ENCODE results near the gene IGFBP2. TPM values are rescaled to one million over a fixed set of nuclear protein-coding genes. Genes with fewer than 3 reads are reported as not detected.

The IGFBP2 gene, protein sequence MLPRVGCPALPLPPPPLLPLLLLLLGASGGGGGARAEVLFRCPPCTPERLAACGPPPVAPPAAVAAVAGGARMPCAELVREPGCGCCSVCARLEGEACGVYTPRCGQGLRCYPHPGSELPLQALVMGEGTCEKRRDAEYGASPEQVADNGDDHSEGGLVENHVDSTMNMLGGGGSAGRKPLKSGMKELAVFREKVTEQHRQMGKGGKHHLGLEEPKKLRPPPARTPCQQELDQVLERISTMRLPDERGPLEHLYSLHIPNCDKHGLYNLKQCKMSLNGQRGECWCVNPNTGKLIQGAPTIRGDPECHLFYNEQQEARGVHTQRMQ
- total RNA-seq, result 10 to 100 TPM in 3 of 4 donors, 1 to 10 TPM in 1; 9.4 to 25.5 (median 14.7) TPM
- 10 to 100 TPM in 2 of 3 donors, 1 to 10 TPM in 1; 8.2 to 33.2 (median 10.0) TPM for polyA plus RNA-seq
- long read RNA-seq, donor 1, transcript IGFBP2-201 (4 exons, 1,439 nt), result major isoform, 24 of 26 reads
- long read RNA-seq, donor 1, partial matches to known transcripts, result 0 of 26 reads
- long read RNA-seq, donor 1, other reads (novel, unspliced or antisense), result 2 of 26 reads
- long read RNA-seq, donor 2, transcript IGFBP2-201 (4 exons, 1,439 nt), result major isoform, 63 of 64 reads
- long read RNA-seq, donor 2, partial matches to known transcripts, result 0 of 64 reads
- long read RNA-seq, donor 2, other reads (novel, unspliced or antisense), result 1 of 64 reads

DNA sequence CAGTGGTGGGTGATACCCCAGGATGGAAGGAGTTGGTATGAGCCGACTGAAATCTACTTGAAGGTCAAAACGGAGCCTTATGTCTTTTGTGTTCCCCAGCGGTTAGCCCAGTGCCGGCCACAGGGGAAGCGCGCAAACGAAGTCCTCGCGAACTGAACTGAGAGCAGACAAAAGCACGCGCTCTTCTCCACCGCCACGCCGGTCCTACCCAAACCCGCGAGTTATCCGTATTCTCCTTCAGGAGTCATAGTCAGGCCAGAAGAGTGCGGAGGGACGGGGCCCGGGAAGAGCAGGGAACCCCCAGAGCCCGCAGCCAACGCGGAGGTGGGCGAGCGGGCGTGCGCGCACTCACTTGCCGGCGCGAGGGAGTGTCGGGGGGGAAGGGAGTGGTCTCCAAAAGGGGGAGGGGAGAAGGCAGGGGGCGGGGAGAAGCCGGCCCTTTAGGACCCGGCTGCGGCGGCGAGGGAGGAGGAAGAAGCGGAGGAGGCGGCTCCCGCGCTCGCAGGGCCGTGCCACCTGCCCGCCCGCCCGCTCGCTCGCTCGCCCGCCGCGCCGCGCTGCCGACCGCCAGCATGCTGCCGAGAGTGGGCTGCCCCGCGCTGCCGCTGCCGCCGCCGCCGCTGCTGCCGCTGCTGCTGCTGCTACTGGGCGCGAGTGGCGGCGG, at the start of gene IGFBP2:
Gene IGFBP2 (plus strand): TSS at position 469 of the 664 bp plus-strand sequence. CDS start 104 bp downstream, at position 573.
- 1 to 4% (median 2%) methylated on average over 20 to 70 of the region's 70 CpGs for WGBS, 3 donors
- peak in 1 of 2 donors; percentile 30 for DNase-seq
- H3K4me3 ChIP-seq, result peak within 1 kb of the TSS; percentile 70
- H3K27ac ChIP-seq, result no peak within 1 kb of the TSS
- H3K9me3 ChIP-seq, result no peaks in the 10 kb centered on the region
- ATAC-seq, result peak; percentile 30 to 48 (median 34)
- intact Hi-C loops (cut with DNase I), result no loop called here
- peaks cover 4% of the 10 kb centered on the region for H3K4me1 ChIP-seq
- H3K27me3 ChIP-seq (ENCODE audit: insufficient read depth in 3 of 3, low read length in 2 of 3), result peaks cover 0 to 43% (median 12%) of the 10 kb centered on the region in 3 donors
- TF ChIP-seq, protein P1, sequence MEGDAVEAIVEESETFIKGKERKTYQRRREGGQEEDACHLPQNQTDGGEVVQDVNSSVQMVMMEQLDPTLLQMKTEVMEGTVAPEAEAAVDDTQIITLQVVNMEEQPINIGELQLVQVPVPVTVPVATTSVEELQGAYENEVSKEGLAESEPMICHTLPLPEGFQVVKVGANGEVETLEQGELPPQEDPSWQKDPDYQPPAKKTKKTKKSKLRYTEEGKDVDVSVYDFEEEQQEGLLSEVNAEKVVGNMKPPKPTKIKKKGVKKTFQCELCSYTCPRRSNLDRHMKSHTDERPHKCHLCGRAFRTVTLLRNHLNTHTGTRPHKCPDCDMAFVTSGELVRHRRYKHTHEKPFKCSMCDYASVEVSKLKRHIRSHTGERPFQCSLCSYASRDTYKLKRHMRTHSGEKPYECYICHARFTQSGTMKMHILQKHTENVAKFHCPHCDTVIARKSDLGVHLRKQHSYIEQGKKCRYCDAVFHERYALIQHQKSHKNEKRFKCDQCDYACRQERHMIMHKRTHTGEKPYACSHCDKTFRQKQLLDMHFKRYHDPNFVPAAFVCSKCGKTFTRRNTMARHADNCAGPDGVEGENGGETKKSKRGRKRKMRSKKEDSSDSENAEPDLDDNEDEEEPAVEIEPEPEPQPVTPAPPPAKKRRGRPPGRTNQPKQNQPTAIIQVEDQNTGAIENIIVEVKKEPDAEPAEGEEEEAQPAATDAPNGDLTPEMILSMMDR (IDR thresholded peaks at IDR 0.05), result no peak
- no peaks in the 10 kb centered on the region for H3K36me3 ChIP-seq (ENCODE audit: insufficient read depth in 1 of 2, low read depth in 1 of 2)

DNA sequence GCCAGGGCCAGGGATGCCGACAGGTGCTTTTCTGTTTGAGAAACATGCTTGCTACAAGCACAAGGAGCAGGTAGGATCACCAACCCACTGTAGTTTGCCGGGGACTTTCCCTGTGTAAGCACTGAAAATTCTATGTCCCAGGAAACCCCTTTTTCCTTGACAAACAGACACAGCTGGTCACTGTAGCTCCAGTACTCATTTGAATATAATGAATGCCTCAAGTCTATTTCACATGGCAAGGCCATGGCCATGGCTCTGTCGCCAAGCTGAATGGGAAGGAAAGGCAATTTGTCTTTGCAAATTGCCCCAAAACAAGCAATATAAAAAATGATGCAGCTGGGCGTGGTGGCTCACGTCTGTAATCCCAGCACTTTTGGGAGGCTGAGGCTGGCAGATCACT, 49.6 kb upstream of the IGFBP2 start:
- Histone ChIP-seq H3K27me3 (ENCODE audit: insufficient read depth in 3 of 3, low read length in 2 of 3) (peaks cover 0 to 6% (median 0%) of the 10 kb centered on the region in 3 donors), H3K4me3 (no peak overlapping the region), H3K4me1 (no peaks in the 10 kb centered on the region), H3K27ac (no peak overlapping the region), H3K9me3 (no peaks in the 10 kb centered on the region), H3K36me3 (ENCODE audit: insufficient read depth in 1 of 2, low read depth in 1 of 2) (no peaks in the 10 kb centered on the region)
- 58 to 71% (median 69%) methylated on average over 5 of the region's 5 CpGs for WGBS, 3 donors
- intact Hi-C loops (cut with DNase I), result no loop called here
- DNase-seq, result no peak
- TF ChIP-seq, protein P1 (IDR thresholded peaks at IDR 0.05), result no peak
- no peak for ATAC-seq

DNA sequence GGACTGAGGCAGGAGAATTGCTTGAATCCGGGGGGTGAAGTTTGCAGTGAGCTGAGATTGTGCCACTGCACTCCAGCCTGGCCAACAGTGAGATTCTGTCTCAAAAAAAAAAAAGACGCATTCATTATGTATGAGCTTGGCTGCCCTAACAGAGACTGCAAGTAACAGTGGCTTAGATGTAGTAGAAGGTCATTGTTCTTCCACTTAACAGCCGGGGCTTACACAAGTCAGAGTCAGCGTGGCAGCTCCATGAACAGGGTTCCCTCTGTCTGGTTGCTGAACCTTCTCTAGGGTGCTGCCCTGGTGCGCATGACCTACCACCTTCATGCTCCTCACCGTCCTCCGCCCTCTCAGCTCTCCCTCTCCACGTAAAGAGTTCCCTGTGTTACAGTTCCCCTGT, 49.1 kb upstream of the IGFBP2 start:
- no peaks in the 10 kb centered on the region for H3K4me1 ChIP-seq
- H3K27ac ChIP-seq, result no peak overlapping the region
- H3K4me3 ChIP-seq, result no peak overlapping the region
- WGBS, 3 donors, result 66 to 81% (median 76%) methylated on average over 8 of the region's 8 CpGs
- H3K27me3 ChIP-seq (ENCODE audit: insufficient read depth in 3 of 3, low read length in 2 of 3), result peaks cover 0 to 6% (median 0%) of the 10 kb centered on the region in 3 donors
- TF ChIP-seq, protein P1 (IDR thresholded peaks at IDR 0.05), result no peak
- H3K9me3 ChIP-seq, result no peaks in the 10 kb centered on the region
- DNase-seq (no peak), ATAC-seq (no peak)
- intact Hi-C loops (cut with DNase I), result no loop called here
- H3K36me3 ChIP-seq (ENCODE audit: insufficient read depth in 1 of 2, low read depth in 1 of 2), result no peaks in the 10 kb centered on the region

DNA sequence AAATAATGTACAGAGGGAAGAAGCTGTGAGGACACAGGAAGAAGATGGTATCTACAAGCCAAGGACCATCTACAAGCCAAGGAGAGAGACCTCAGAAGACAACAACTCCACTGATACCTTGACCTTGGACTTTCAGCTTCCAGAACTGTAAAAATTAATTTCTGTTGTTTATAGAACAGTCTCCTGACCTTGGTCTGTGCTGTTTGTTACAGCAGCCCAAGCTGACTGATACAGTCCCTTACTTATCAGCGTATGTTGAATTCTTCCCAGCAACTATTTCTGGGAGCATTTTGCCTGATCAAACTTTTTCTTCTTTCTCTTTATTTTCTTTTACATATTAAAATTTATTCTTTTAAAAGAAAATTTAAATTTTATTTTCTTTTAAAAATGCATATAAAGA, 47.8 kb upstream of the IGFBP2 start:
- TF ChIP-seq, protein P1 (IDR thresholded peaks at IDR 0.05), result no peak
- WGBS, 3 donors, result 97 to 100% (median 100%) methylated on average over 1 of the region's 1 CpG
- no peaks in the 10 kb centered on the region for H3K36me3 ChIP-seq (ENCODE audit: insufficient read depth in 1 of 2, low read depth in 1 of 2)
- DNase-seq (no peak), ATAC-seq (no peak)
- intact Hi-C loops (cut with DNase I), result no loop called here
- no peaks in the 10 kb centered on the region for H3K4me1 ChIP-seq
- no peak overlapping the region for H3K4me3 ChIP-seq
- H3K27me3 ChIP-seq (ENCODE audit: insufficient read depth in 3 of 3, low read length in 2 of 3), result peaks cover 0 to 6% (median 0%) of the 10 kb centered on the region in 3 donors
- no peaks in the 10 kb centered on the region for H3K9me3 ChIP-seq
- H3K27ac ChIP-seq, result no peak overlapping the region

Measured in psoas muscle (tissue), 8 donors.